Stimulated activated CD4-positive, alpha-beta T cell treated with anti-CD3 and anti-CD28 coated beads, Interleukin-12 subunit alpha, Interleukin-12 subunit beta, amount 100 ng/mL, for 48 hours (primary cell): Measurements from ENCODE around the gene CD300LB.
A peak's percentile ranks its signal among the peaks of the same experiment; 100 is the strongest.
"Not testable (repeated sequence)": the region's sequence is repeated elsewhere in the genome, so short reads cannot be mapped to it uniquely, and the experiment has no call there.

Experiments used
- DNase-seq, 3 donors: peaks; one replicate each; pipeline ENCODE4 v3.0.0-alpha.2; 2020; ENCODE audit warnings: low read depth in 2 of 3, low spot score in 1 of 3

Gene CD300LB

GRCh38 chr17:74525781-74526288 lies 5.4 kb downstream of the CD300LB start:
- DNase-seq: no peak

GRCh38 chr17:74525465-74525725 lies 5.9 kb downstream of the CD300LB start:
- no peak for DNase-seq

GRCh38 chr17:74524653-74525464 lies 6.4 kb downstream of the CD300LB start:
- DNase-seq: no peak

GRCh38 chr17:74523308-74523707 lies 8.0 kb downstream of the CD300LB start:
- DNase-seq: no peak

GRCh38 chr17:74522381-74523105 lies 8.7 kb downstream of the CD300LB start:
- no peak for DNase-seq

GRCh38 chr17:74521701-74522201 lies 9.5 kb downstream of the CD300LB start:
- DNase-seq: no peak

- DNase-seq: no peak
Observed at GRCh38 chr17:74520790-74521480, 10.3 kb downstream of the CD300LB start.

GRCh38 chr17:74520016-74520434 lies 11.2 kb downstream of the CD300LB start:
- peak in 1 of 3 donors; percentile 28 for DNase-seq

GRCh38 chr17:74518413-74518981 lies 12.8 kb downstream of the CD300LB start:
- DNase-seq: not testable (repeated sequence)

- no peak for DNase-seq
Observed at GRCh38 chr17:74516561-74517328, 14.5 kb downstream of the CD300LB start.

GRCh38 chr17:74515941-74516340 lies 15.3 kb downstream of the CD300LB start:
- no peak for DNase-seq

GRCh38 chr17:74514632-74515334 lies 16.5 kb downstream of the CD300LB start:
- peak in 1 of 3 donors; percentile 36 for DNase-seq

GRCh38 chr17:74513987-74514631 lies 17.2 kb downstream of the CD300LB start:
- peak; percentile 20 to 53 (median 38) for DNase-seq

- DNase-seq: peak; percentile 30 to 65 (median 44)
Observed at GRCh38 chr17:74512624-74513091, 18.6 kb downstream of the CD300LB start.

GRCh38 chr17:74512036-74512435 lies 19.2 kb downstream of the CD300LB start:
- no peak for DNase-seq

GRCh38 chr17:74508156-74508555 lies 23.1 kb downstream of the CD300LB start:
- DNase-seq: no peak

GRCh38 chr17:74503949-74504348 lies 27.3 kb downstream of the CD300LB start:
- DNase-seq: not testable (repeated sequence)

- no peak for DNase-seq
Observed at GRCh38 chr17:74502861-74503260, 28.4 kb downstream of the CD300LB start.

GRCh38 chr17:74499992-74500391 lies 31.3 kb downstream of the CD300LB start:
- DNase-seq: no peak
